NCI-H146 treated with DMSO at 0.1 percent for 48 hours (cell line): ENCODE data around the gene APOL5.
"Not testable (repeated sequence)": the region's sequence is repeated elsewhere in the genome, so short reads cannot be mapped to it uniquely, and the experiment has no call there.

ENCODE experiments used
- DNase-seq: peaks from one replicate; lab custom pipeline; 2025; ENCODE audit not compliant: unreplicated experiment; lab: John Stamatoyannopoulos, UW

The APOL5 gene

GRCh38 chr22:35717572-35717971 lies at the start of gene APOL5:
Gene APOL5, plus strand, starts transcription at chr22:35717872. Its CDS starts 0 bp downstream, at chr22:35717872.
- no peak for DNase-seq

- no peak for DNase-seq
Measured at GRCh38 chr22:35674335-35674734, 43.3 kb upstream of the APOL5 start.

- not testable (repeated sequence) for DNase-seq
Measured at GRCh38 chr22:35676065-35676464, 41.6 kb upstream of the APOL5 start.

- no peak for DNase-seq
Measured at GRCh38 chr22:35677460-35678187, 40.0 kb upstream of the APOL5 start.

GRCh38 chr22:35678836-35679235 lies 38.8 kb upstream of the APOL5 start:
- DNase-seq, result no peak

- not testable (repeated sequence) for DNase-seq
Measured at GRCh38 chr22:35679492-35679891, 38.2 kb upstream of the APOL5 start.

GRCh38 chr22:35681454-35682052 lies 36.1 kb upstream of the APOL5 start:
- no peak for DNase-seq

GRCh38 chr22:35683560-35683959 lies 34.1 kb upstream of the APOL5 start:
- no peak for DNase-seq

- DNase-seq, result no peak
Measured at GRCh38 chr22:35684270-35684700, 33.4 kb upstream of the APOL5 start.

- no peak for DNase-seq
Measured at GRCh38 chr22:35684732-35685131, 32.9 kb upstream of the APOL5 start.

- DNase-seq, result no peak
Measured at GRCh38 chr22:35685731-35686130, 31.9 kb upstream of the APOL5 start.

- DNase-seq, result no peak
Measured at GRCh38 chr22:35686298-35686697, 31.4 kb upstream of the APOL5 start.

GRCh38 chr22:35687461-35687860 lies 30.2 kb upstream of the APOL5 start:
- DNase-seq, result no peak

GRCh38 chr22:35688913-35689675 lies 28.6 kb upstream of the APOL5 start:
- no peak for DNase-seq

- DNase-seq, result no peak
Measured at GRCh38 chr22:35690001-35690400, 27.7 kb upstream of the APOL5 start.

GRCh38 chr22:35695202-35695601 lies 22.5 kb upstream of the APOL5 start:
- DNase-seq, result no peak

GRCh38 chr22:35697142-35697541 lies 20.5 kb upstream of the APOL5 start:
- no peak for DNase-seq

- DNase-seq, result not testable (repeated sequence)
Measured at GRCh38 chr22:35699852-35700251, 17.8 kb upstream of the APOL5 start.

GRCh38 chr22:35703861-35704584 lies 13.6 kb upstream of the APOL5 start:
- no peak for DNase-seq

GRCh38 chr22:35705141-35705540 lies 12.5 kb upstream of the APOL5 start:
- no peak for DNase-seq

GRCh38 chr22:35708453-35708852 lies 9.2 kb upstream of the APOL5 start:
- no peak for DNase-seq
